Epithelial cell of esophagus (primary cell): Measurements from ENCODE around the gene FHL1.
A peak's percentile ranks its signal among the peaks of the same experiment; 100 is the strongest.

Experiments
- DNase-seq: peaks from one replicate; pipeline ENCODE4 v3.0.0; 2010; ENCODE audit warnings: low read depth
- H3K4me3 ChIP-seq: 2 replicates; pipeline ENCODE4 v1.5.1; 2011; ENCODE audit warnings: mild to moderate bottlenecking, low read length, control low read depth
- TF ChIP-seq, protein P1 (sequence below): IDR thresholded peaks from 2 replicates; pipeline ENCODE4 v1.5.1; 2011; ENCODE audit warnings: low read depth, mild to moderate bottlenecking, low read length, control low read depth, inconsistent platforms; ENCODE audit not compliant: insufficient read depth; ENCODE audit errors: missing control alignments

The FHL1 gene

DNA sequence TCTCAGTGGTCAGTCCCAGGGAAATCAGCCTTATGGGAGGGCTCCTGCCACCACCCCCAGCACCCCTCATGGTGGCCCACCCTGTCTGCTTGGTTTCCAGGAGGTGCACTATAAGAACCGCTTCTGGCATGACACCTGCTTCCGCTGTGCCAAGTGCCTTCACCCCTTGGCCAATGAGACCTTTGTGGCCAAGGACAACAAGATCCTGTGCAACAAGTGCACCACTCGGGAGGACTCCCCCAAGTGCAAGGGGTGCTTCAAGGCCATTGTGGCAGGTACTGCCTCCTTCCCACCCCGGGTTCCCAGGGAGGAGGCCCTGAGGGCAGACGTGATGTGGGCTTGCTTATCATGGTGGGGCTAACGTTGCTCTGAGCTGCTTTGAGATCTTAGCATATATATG, 59.6 kb downstream of the FHL1 start:
- DNase-seq = no peak
- TF ChIP-seq, protein P1, sequence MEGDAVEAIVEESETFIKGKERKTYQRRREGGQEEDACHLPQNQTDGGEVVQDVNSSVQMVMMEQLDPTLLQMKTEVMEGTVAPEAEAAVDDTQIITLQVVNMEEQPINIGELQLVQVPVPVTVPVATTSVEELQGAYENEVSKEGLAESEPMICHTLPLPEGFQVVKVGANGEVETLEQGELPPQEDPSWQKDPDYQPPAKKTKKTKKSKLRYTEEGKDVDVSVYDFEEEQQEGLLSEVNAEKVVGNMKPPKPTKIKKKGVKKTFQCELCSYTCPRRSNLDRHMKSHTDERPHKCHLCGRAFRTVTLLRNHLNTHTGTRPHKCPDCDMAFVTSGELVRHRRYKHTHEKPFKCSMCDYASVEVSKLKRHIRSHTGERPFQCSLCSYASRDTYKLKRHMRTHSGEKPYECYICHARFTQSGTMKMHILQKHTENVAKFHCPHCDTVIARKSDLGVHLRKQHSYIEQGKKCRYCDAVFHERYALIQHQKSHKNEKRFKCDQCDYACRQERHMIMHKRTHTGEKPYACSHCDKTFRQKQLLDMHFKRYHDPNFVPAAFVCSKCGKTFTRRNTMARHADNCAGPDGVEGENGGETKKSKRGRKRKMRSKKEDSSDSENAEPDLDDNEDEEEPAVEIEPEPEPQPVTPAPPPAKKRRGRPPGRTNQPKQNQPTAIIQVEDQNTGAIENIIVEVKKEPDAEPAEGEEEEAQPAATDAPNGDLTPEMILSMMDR = no peak
- no peak overlapping the region for H3K4me3 ChIP-seq

DNA sequence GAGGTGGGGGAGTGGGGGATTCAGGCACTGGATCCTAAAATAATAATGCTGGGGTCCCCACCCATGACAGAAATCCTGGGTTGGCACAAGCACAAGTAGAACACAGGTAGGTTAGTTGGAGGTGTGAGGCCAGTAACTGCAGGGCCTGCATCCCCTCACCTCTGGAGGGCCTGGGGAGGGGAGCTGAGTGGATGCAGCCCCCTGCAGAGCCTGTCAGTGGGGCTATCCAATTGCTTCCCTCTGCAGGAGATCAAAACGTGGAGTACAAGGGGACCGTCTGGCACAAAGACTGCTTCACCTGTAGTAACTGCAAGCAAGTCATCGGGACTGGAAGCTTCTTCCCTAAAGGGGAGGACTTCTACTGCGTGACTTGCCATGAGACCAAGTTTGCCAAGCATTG, 60.2 kb downstream of the FHL1 start:
- TF ChIP-seq, protein P1 = no peak
- no peak overlapping the region for H3K4me3 ChIP-seq
- no peak for DNase-seq

DNA sequence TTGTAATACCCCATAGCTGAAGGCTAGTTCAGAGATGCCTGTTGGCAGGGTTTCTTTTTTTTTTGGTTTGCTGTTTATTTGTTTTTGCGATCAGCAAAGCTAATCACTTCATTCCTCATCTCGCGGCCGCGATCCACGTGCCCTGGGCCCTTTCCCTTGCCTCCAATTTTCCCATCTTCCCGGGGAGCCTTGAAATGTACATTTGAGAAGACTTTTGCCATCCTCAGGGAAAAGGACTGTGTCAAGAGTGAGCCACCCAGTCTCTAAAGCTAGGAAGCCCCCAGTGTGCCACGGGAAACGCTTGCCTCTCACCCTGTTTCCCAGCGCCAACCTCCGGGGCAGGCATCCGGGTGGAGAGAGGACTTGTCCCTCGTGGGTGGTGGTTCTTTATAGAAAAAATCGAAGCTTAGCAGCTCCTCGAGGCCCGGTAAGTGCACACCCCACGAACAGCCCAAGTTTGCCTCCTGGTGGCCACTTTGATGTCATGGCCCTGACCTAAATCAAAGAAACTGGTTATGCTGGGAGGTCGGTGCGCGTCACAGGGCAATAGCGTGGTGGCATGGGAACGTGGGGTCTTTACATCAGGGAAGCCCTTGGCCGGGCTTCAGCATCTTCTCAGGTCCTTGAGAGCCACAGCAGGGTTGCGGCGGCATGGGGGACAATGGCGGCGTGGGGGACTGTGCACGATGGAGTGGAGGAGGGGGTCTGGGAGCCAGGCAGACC, 61.8 kb downstream of the FHL1 start:
- TF ChIP-seq, protein P1 = peak; percentile 42
- DNase-seq = peak; percentile 30
- no peak overlapping the region for H3K4me3 ChIP-seq

DNA sequence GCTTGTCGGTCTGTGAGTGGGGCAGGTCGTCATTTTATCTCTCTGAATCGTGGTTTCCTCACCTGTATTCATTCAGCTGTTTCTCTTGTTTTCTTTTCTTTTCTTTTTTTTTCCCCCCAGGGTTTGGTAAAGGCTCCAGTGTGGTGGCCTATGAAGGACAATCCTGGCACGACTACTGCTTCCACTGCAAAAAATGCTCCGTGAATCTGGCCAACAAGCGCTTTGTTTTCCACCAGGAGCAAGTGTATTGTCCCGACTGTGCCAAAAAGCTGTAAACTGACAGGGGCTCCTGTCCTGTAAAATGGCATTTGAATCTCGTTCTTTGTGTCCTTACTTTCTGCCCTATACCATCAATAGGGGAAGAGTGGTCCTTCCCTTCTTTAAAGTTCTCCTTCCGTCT, 62.4 kb downstream of the FHL1 start:
- TF ChIP-seq, protein P1 = no peak
- DNase-seq = no peak
- H3K4me3 ChIP-seq = no peak overlapping the region

DNA sequence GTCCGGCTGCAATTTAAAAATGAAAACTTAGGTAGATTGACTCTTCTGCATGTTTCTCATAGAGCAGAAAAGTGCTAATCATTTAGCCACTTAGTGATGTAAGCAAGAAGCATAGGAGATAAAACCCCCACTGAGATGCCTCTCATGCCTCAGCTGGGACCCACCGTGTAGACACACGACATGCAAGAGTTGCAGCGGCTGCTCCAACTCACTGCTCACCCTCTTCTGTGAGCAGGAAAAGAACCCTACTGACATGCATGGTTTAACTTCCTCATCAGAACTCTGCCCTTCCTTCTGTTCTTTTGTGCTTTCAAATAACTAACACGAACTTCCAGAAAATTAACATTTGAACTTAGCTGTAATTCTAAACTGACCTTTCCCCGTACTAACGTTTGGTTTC, 62.9 kb downstream of the FHL1 start:
- DNase-seq = no peak
- TF ChIP-seq, protein P1 = no peak
- no peak overlapping the region for H3K4me3 ChIP-seq

DNA sequence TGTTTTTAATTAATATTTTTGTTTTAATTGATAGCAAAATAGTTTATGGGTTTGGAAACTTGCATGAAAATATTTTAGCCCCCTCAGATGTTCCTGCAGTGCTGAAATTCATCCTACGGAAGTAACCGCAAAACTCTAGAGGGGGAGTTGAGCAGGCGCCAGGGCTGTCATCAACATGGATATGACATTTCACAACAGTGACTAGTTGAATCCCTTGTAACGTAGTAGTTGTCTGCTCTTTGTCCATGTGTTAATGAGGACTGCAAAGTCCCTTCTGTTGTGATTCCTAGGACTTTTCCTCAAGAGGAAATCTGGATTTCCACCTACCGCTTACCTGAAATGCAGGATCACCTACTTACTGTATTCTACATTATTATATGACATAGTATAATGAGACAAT, 63.5 kb downstream of the FHL1 start:
- DNase-seq = no peak
- no peak overlapping the region for H3K4me3 ChIP-seq
- TF ChIP-seq, protein P1 = no peak
